ENCODE measurements around the gene F7.

F7 gene

DNA sequence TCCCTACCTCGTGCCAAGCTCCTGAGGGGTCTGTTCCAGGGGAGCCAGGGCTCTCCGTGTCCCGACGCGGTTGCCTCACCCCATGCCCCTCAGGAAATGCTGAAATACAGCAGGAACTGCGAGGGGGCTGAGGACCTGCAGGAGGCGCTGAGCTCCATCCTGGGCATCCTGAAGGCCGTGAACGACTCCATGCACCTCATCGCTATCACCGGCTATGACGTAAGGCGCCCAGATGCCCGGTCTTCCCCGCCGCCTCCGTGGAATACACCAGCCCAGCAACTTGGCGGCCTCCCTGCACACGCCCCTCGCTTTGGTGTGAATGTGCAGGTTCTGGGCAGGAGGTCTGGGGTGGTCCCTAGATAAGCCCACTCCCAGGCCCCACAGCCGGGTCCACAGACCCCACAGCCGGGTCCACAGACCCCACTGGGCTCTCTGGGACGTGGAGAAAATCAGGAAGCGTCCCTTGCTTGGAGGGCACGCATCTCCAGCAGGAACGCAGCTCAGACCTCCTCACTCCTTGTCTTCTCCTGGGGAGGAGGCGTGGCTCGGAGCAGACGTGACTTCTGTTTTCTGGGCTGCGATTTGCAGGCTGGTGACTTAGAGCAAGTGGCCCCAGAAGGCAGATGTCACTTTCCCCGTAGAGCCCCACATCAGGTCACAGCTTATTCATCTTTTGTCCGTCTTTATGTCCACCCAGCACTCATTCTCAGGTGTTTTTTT, 19.4 kb upstream of the F7 start:
- in situ Hi-C loops (cut with MboI; ENCODE audit: low sequenced_read_pairs): no loop called here

- in situ Hi-C loops (cut with MboI; ENCODE audit: low sequenced_read_pairs): no loop called here
Measured at GRCh38 chr13:113086991-113087922, 18.3 kb upstream of the F7 start.

GRCh38 chr13:113087923-113088690, 17.5 kb upstream of the F7 start:
- in situ Hi-C loops (cut with MboI; ENCODE audit: low sequenced_read_pairs): no loop called here

GRCh38 chr13:113088691-113089020, 16.9 kb upstream of the F7 start:
- in situ Hi-C loops (cut with MboI; ENCODE audit: low sequenced_read_pairs): no loop called here

DNA sequence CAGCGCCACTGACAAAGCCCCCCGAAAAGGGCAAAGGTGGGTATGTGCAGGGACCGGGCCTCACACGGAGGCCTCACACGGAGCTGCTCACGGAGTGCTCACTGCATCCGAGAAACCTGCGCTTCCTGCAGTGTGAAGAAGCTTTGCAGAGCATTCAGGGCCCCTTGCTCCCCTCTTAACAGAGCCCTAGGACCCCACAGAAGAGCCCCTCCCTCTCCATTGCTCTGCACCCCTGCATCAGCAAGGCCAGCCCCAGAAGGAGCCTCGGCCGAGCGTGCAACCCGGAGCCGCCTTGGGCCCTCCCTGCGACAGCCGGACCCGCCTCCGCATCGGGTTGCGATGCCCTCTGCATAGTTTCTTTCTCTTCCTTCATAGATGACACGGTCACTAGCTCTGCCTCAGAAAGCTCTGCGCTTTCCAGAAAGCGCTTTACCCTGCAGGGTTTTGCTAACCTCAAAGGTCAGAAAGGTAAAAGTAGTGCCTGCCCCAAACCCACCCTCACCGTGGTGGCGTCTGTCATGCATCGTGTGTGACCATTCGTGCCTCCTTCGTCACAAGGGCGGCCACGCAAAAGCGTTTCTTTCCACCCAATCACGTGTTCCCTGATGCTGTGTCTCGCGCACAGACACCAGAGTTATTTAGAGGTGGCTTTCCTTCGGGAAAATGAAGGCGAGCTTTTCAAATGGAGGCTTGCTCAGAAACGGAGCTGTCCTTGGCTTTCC, 15.7 kb upstream of the F7 start:
- in situ Hi-C loops (cut with MboI; ENCODE audit: low sequenced_read_pairs): no loop called here

DNA sequence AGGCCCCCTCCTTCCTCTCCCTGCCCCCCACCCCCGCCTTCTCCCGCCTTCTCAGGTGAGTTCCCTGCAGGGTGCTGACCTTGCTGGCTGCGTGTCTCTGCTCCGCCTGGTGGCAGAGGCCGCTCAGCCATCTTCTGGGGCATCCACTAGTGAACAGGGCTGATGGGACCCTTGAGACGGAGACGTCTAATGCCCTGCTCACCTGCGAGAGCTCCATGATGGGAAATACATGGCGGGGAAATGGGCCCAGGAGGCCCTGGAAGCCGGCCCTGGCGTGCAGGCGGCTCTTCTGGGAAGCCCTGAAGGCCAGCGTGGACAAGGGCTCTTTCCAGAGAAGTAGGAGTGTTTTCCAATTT, 15.2 kb upstream of the F7 start:
- in situ Hi-C loops (cut with MboI; ENCODE audit: low sequenced_read_pairs): no loop called here

GRCh38 chr13:113090806-113091205, 14.8 kb upstream of the F7 start:
- in situ Hi-C loops (cut with MboI; ENCODE audit: low sequenced_read_pairs): no loop called here

DNA sequence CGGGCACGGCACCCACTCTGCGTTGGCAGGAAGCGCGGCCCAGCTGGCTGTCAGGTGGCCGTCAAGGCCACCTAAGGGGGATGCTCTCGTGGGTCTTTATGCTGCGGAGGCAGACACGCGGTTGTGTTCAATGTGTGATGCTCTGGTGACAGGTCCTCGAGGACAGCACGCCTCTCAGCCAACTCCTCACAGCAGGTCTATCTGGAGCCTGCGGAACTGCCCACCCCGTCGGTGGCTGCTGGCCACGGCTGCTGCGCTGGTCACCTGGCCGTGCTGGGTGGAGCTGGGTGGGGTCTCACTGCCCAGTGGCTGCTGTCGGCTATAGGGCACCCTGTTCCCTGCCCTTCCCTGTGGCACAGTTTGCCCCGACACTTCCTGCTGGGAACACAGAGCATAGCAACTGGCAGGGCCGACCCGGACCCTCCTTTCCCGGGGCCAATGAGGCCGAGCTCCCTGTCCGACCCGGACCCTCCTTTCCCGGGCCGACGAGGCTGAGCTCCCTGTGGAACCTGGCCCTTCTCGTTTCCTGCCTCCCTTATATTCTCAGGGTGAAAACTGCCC, 14.3 kb upstream of the F7 start:
- in situ Hi-C loops (cut with MboI; ENCODE audit: low sequenced_read_pairs): no loop called here

DNA sequence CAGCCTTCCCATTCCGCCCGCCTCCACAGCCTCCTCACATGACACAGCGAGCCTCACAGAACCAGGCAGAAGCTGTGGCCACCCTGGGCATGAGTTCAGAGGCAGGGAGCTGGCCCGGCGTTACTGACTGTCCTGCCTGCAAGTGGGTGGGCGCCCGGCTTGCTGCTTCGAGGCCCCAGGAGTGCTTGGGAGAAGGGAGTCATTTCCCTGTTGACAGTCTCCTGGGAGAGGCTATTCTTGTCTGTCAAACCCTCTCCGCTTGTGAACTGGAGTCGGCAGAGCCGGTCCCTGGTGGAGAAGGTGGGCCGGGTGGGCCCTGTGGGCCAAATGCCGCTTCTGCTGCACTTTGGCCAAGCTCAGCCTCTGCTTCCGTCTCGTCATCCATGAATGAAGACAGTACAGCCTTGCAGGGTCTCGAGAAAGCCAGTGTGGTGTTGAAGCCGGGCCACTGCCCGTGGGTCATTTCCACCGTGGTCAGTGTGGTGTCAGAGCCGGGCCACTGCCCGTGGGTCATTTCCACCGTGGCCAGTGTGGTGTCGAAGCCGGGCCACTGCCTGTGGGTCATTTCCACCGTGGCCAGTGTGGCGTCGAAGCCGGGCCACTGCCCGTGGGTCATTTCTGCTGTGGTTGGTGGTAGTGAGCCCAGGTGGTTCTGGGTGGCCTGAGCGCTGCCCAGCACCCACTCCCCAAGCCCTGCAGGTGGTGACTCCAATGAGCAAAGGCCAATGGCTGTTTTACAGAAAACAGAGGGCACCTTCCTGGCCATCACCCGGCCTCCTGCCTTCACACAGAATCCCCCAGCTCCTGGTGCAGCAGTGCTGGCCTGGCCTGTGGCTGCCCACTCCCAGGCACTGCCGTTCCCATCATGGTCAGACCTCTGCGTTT, 13.5 kb upstream of the F7 start:
- in situ Hi-C loops (cut with MboI; ENCODE audit: low sequenced_read_pairs): no loop called here

- in situ Hi-C loops (cut with MboI; ENCODE audit: low sequenced_read_pairs): no loop called here
Measured at GRCh38 chr13:113092776-113093579, 12.6 kb upstream of the F7 start.

DNA sequence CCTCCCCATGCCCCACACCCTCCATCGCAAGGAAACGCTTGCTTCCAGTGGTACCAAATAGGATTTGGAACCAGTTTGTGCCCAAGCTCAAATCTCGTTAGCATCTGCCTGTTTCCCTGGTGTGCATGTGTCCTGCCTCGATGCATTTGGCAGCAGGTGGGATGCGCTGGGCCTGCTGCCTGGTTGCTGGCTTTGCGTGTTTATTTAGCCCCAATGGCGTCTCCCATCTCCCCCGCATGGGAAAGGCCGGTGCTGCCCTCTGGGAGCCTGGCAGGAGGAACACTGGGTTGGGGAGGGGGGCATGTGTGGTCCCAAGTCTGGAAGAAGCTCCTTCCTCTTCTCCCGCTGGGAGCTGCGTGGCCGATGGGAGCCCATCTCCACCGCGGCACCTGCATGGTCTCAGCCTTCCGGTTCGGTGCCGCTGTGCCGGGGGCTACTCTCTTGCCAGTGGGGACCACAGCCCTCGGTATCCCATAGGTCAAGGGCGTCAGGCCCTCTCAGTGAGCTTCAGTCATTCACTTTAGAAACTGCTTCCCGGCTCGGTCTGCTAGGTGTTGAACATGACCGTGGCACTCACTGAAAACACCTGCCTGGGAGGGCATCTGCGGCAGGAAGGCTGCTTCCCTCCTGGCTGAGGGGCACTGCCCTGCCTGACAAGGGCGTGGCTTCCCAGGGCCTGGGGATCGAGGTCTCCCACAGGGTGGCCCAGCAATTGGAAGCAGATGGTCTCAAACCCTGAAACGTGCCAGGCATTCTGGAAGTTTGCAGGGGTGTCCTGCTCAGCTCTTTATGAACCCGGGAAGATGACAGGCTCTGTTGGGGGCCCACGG, 11.8 kb upstream of the F7 start:
- in situ Hi-C loops (cut with MboI; ENCODE audit: low sequenced_read_pairs): no loop called here

- in situ Hi-C loops (cut with MboI; ENCODE audit: low sequenced_read_pairs): no loop called here
Measured at GRCh38 chr13:113094410-113094800, 11.2 kb upstream of the F7 start.

- in situ Hi-C loops (cut with MboI; ENCODE audit: low sequenced_read_pairs): no loop called here
Measured at GRCh38 chr13:113095146-113096051, 10.2 kb upstream of the F7 start.

- in situ Hi-C loops (cut with MboI; ENCODE audit: low sequenced_read_pairs): no loop called here
Measured at GRCh38 chr13:113096052-113096744, 9.4 kb upstream of the F7 start.

GRCh38 chr13:113096745-113097305, 8.8 kb upstream of the F7 start:
- in situ Hi-C loops (cut with MboI; ENCODE audit: low sequenced_read_pairs): no loop called here

- in situ Hi-C loops (cut with MboI; ENCODE audit: low sequenced_read_pairs): no loop called here
Measured at GRCh38 chr13:113097651-113098050, 7.9 kb upstream of the F7 start.

All from hTERT RPE-1 (cell line).